ENCODE data around the gene CRAMP1.

The CRAMP1 gene

GRCh38 chr16:1659031-1659430 lies 46.9 kb downstream of the CRAMP1 start:
- TF ChIP-seq CTCF (IDR thresholded peaks at IDR 0.05; ENCODE audit: low read depth, low read length, missing control alignments) = no peak
- no peak for DNase-seq (ENCODE audit: extremely low read depth, low read depth)
- no peak overlapping the region for H3K4me3 ChIP-seq (replicated peaks; ENCODE audit: low read depth, low read length)

- H3K4me3 ChIP-seq (replicated peaks; ENCODE audit: low read depth, low read length) = no peak overlapping the region
- TF ChIP-seq CTCF (IDR thresholded peaks at IDR 0.05; ENCODE audit: low read depth, low read length, missing control alignments) = no peak
- DNase-seq (ENCODE audit: extremely low read depth, low read depth) = no peak
Measured at GRCh38 chr16:1661826-1662225, 49.7 kb downstream of the CRAMP1 start.

- no peak overlapping the region for H3K4me3 ChIP-seq (replicated peaks; ENCODE audit: low read depth, low read length)
- TF ChIP-seq CTCF (IDR thresholded peaks at IDR 0.05; ENCODE audit: low read depth, low read length, missing control alignments) = no peak
- DNase-seq (ENCODE audit: extremely low read depth, low read depth) = no peak
Measured at GRCh38 chr16:1662543-1662942, 50.4 kb downstream of the CRAMP1 start.

- DNase-seq (ENCODE audit: extremely low read depth, low read depth) = no peak
Measured at GRCh38 chr16:1665829-1666228, 53.7 kb downstream of the CRAMP1 start.

GRCh38 chr16:1666316-1666715 lies 54.2 kb downstream of the CRAMP1 start:
- DNase-seq (ENCODE audit: extremely low read depth, low read depth) = no peak
- TF ChIP-seq CTCF (IDR thresholded peaks at IDR 0.05; ENCODE audit: low read depth, low read length, missing control alignments) = no peak
- H3K4me3 ChIP-seq (replicated peaks; ENCODE audit: low read depth, low read length) = no peak overlapping the region

More at GRCh38 chr16:1665829-1666228, 53.7 kb downstream of the CRAMP1 start:
- no peak overlapping the region for H3K4me3 ChIP-seq (replicated peaks; ENCODE audit: low read depth, low read length)
- no peak for TF ChIP-seq CTCF (IDR thresholded peaks at IDR 0.05; ENCODE audit: low read depth, low read length, missing control alignments)

GRCh38 chr16:1667271-1667670 lies 55.1 kb downstream of the CRAMP1 start:
- no peak overlapping the region for H3K4me3 ChIP-seq (replicated peaks; ENCODE audit: low read depth, low read length)
- DNase-seq (ENCODE audit: extremely low read depth, low read depth) = no peak
- no peak for TF ChIP-seq CTCF (IDR thresholded peaks at IDR 0.05; ENCODE audit: low read depth, low read length, missing control alignments)

- TF ChIP-seq CTCF (IDR thresholded peaks at IDR 0.05; ENCODE audit: low read depth, low read length, missing control alignments) = no peak
- H3K4me3 ChIP-seq (replicated peaks; ENCODE audit: low read depth, low read length) = no peak overlapping the region
- DNase-seq (ENCODE audit: extremely low read depth, low read depth) = no peak
Measured at GRCh38 chr16:1667916-1668315, 55.8 kb downstream of the CRAMP1 start.

Measured in HFF-Myc (cell line).